ENCODE results near the gene STPG3. TPM values are rescaled to one million over a fixed set of nuclear protein-coding genes. Genes with fewer than 3 reads are reported as not detected.

The STPG3 gene
- total and polyA plus RNA-seq, 2 of the 13 experiments (the other 11 are each of a cell fraction or from before 2014, with no cell fraction given), result not detected

- TF ChIP-seq ZBTB10 (CRISPR knock-in tag; IDR thresholded peaks at IDR 0.05; ENCODE audit: borderline replicate concordance) (peak; percentile 88), EHMT2 (IDR thresholded peaks at IDR 0.05; ENCODE audit: borderline replicate concordance, low read depth, low read length) (no peak), MYPOP (CRISPR knock-in tag; IDR thresholded peaks at IDR 0.05) (peak; percentile 85), KDM5B (CRISPR knock-in tag; IDR thresholded peaks at IDR 0.05; ENCODE audit: borderline replicate concordance) (no peak), NPAS2 (CRISPR knock-in tag; IDR thresholded peaks at IDR 0.05; ENCODE audit: borderline replicate concordance) (no peak), NR3C1 (CRISPR knock-in tag; IDR thresholded peaks at IDR 0.05) (no peak), MTF2 (CRISPR knock-in tag; IDR thresholded peaks at IDR 0.05; ENCODE audit: borderline replicate concordance) (peak; percentile 66; the same call in 1 of the 2 replicates), RORA (CRISPR knock-in tag; IDR thresholded peaks at IDR 0.05) (no peak), ATF7-NPFF (CRISPR knock-in tag; IDR thresholded peaks at IDR 0.05; ENCODE audit: low read depth) (peak; percentile 54; the same call in 1 of the 2 replicates), MEF2D (CRISPR knock-in tag; IDR thresholded peaks at IDR 0.05) (peak; percentile 90), ZNF24 (IDR thresholded peaks at IDR 0.05) (no peak), ZNF773 (CRISPR knock-in tag; IDR thresholded peaks at IDR 0.05; ENCODE audit: borderline replicate concordance) (no peak), RARG (CRISPR knock-in tag; IDR thresholded peaks at IDR 0.05; ENCODE audit: low read depth) (no peak), ZSCAN12 (CRISPR knock-in tag; IDR thresholded peaks at IDR 0.05) (no peak; the same call in 1 of the 2 replicates), ZBTB2 (CRISPR knock-in tag; IDR thresholded peaks at IDR 0.05; ENCODE audit: low read depth) (peak; percentile 22; the same call in 1 of the 2 replicates), ZNF841 (CRISPR knock-in tag; IDR thresholded peaks at IDR 0.05; ENCODE audit: borderline replicate concordance) (no peak), ZNF724P (CRISPR knock-in tag; IDR thresholded peaks at IDR 0.05; ENCODE audit: borderline replicate concordance) (0 out of 2 replicates have a peak, but pooled peaks have one; percentile 25), GLMP (CRISPR knock-in tag; IDR thresholded peaks at IDR 0.05; ENCODE audit: borderline replicate concordance) (no peak), KLF16 (CRISPR knock-in tag; IDR thresholded peaks at IDR 0.05) (peak in 1 of 2 experiments; percentile 97; a peak in 2 of 4 replicates), TARDBP (CRISPR knock-in tag; IDR thresholded peaks at IDR 0.05) (peak; percentile 29; the same call in 1 of the 2 replicates), NFE2 (CRISPR knock-in tag; IDR thresholded peaks at IDR 0.05) (no peak), SNAPC2 (CRISPR knock-in tag; IDR thresholded peaks at IDR 0.05) (peak; percentile 27; the same call in 1 of the 2 replicates)
Measured at GRCh38 chr9:137277329-137278041, 26.4 kb downstream of the STPG3 start, which contains the start of gene TOR4A (continued).

Measured in HepG2 (cell line).